Thoracic aorta (tissue), 2 donors: ENCODE measurements around the gene HS6ST3. TPM values are rescaled to one million over a fixed set of nuclear protein-coding genes. Genes with fewer than 3 reads are reported as not detected.
"Not testable (repeated sequence)": the region's sequence is repeated elsewhere in the genome, so short reads cannot be mapped to it uniquely, and the experiment has no call there.

Experiments
- ATAC-seq: fragments of 150-250 bp; one replicate; pipeline ENCODE4 v1.8.0; 2017; ENCODE audit warnings: low read depth; ENCODE audit not compliant: insufficient number of reproducible peaks, low FRiP score
- DNase-seq: peaks from one replicate; pipeline ENCODE4 v3.0.0-alpha.2; 2020; ENCODE audit warnings: low spot score
- H3K27ac ChIP-seq, 2 donors: fragments of 200-600 bp; sonication (generic); 1 replicate in 1 of 2; 2 replicates in 1 of 2; pipeline ENCODE4 v1.5.1; 2016; ENCODE audit warnings: mild to moderate bottlenecking in 2 of 2, moderate library complexity in 2 of 2
- H3K27me3 ChIP-seq: fragments of 200-600 bp; sonication (generic); replicated peaks from 2 replicates; pipeline ENCODE4 v1.6.0; 2016; ENCODE audit warnings: mild to moderate bottlenecking; ENCODE audit not compliant: insufficient read depth
- H3K36me3 ChIP-seq: fragments of 200-600 bp; sonication (generic); one replicate; pipeline ENCODE4 v1.5.1; 2016
- H3K4me1 ChIP-seq, 2 donors: fragments of 200-600 bp; sonication (generic); 1 replicate in 1 of 2; 2 replicates in 1 of 2; pipeline versions ENCODE4 v1.5.1 to v1.6.0; 2016; ENCODE audit warnings: low read depth in 2 of 2, mild to moderate bottlenecking in 1 of 2; ENCODE audit not compliant: control insufficient read depth in 1 of 2
- H3K4me3 ChIP-seq: fragments of 200-600 bp; sonication (generic); 2 replicates; pipeline ENCODE4 v1.5.1; 2016; ENCODE audit warnings: mild to moderate bottlenecking
- H3K9me3 ChIP-seq: fragments of 200-600 bp; sonication (generic); 2 replicates; pipeline ENCODE4 v1.5.1; 2016
- CTCF ChIP-seq: fragments of 200-600 bp; sonication (generic); IDR thresholded peaks from one replicate; pipeline ENCODE4 v1.5.1; 2019; ENCODE audit warnings: antibody characterized with exemption
- total RNA-seq, 2 donors: library from RNA; depleted of rRNA; stranded (reverse); fragments of >200 nt; gene quantifications; one replicate each; pipeline versions ENCODE4 v1.1.0 to v1.2.3, GENCODE V29; 2016

Gene HS6ST3
- total RNA-seq, 2 donors from 2014 or later, result 1.1 to 1.8 TPM

DNA sequence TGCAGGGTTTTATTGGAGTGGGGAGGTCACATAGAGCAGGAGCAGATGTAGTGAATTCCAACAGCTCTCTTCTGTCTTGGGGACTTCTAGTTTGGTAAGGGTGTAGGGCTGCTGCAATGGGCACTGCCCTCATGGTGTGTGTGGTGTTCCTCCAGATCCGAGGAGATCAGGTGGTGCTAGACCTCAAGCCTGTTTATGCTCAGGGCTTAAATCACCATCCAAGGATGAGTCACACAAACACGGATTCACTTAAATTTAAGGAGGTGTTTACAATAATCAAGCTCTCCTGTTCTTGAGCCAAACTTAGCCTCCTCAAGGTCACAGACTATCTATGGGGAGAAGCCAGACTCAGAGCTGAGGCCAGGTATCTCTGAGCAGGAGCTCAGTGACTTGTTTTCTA, 23.0 kb downstream of the HS6ST3 start:
- Histone ChIP-seq H3K27ac (no peak overlapping the region), H3K4me3 (no peak overlapping the region), H3K36me3 (no peaks in the 10 kb centered on the region), H3K9me3 (peaks cover 4% of the 10 kb centered on the region), H3K4me1 (peaks cover 0 to 5% of the 10 kb centered on the region in 2 donors), H3K27me3 (no peaks in the 10 kb centered on the region)
- TF ChIP-seq CTCF, result no peak
- DNase-seq, result no peak
- no peak for ATAC-seq

DNA sequence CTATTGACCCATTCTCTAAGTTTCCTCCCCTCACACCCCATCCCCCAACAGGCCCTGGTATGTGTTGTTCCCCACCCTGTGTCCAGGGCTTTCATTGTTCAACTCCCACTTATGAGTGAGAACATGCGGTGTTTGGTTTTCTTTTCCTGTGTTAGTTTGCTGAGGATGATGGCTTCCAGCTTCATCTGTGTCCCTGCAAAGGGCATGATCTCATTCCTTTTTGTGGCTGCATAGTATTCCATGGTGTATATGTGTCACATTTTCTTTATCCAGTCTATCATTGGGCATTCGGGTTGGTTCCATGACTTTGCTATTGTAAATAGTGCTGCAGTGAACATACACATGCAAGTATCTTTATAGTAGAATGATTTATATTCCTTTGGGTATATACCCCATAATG, 25.5 kb downstream of the HS6ST3 start:
- not testable (repeated sequence) for ATAC-seq, H3K4me1 ChIP-seq, H3K4me3 ChIP-seq, H3K27ac ChIP-seq, H3K36me3 ChIP-seq, H3K27me3 ChIP-seq, H3K9me3 ChIP-seq, DNase-seq

DNA sequence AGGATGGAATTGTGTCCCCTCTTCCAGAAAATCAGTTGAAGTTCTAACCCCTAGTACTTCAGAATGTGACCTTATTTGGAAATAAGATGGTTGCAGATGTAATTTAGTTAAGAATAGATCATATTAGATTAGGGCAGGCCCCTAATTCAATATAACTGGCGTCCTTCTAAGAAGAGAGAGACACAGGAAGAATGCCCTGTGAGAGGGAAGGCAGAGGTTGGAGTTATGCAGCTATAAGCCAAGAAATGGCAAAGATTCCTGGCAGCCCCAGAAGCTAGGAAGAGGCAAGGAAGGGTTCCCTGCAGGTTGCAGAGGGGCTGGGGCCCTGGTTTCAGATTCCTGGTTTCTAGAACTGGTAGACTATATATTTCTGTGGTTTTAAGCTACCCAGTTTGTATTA, 30.0 kb downstream of the HS6ST3 start:
- H3K4me3 ChIP-seq, result no peak overlapping the region
- DNase-seq, result no peak
- TF ChIP-seq CTCF, result no peak
- peaks cover 0 to 5% of the 10 kb centered on the region in 2 donors for H3K4me1 ChIP-seq
- no peaks in the 10 kb centered on the region for H3K36me3 ChIP-seq
- no peak overlapping the region for H3K27ac ChIP-seq
- no peaks in the 10 kb centered on the region for H3K9me3 ChIP-seq
- H3K27me3 ChIP-seq, result no peaks in the 10 kb centered on the region
- ATAC-seq, result no peak

GRCh38 chr13:96130818-96131340, 41.0 kb downstream of the HS6ST3 start:
- no peak for TF ChIP-seq CTCF
- no peak overlapping the region for H3K4me3 ChIP-seq
- no peaks in the 10 kb centered on the region for H3K27me3 ChIP-seq
- ATAC-seq, result no peak
- no peak for DNase-seq
- H3K9me3 ChIP-seq, result no peaks in the 10 kb centered on the region
- no peak overlapping the region for H3K27ac ChIP-seq
- no peaks in the 10 kb centered on the region for H3K36me3 ChIP-seq
- no peaks in the 10 kb centered on the region for H3K4me1 ChIP-seq

DNA sequence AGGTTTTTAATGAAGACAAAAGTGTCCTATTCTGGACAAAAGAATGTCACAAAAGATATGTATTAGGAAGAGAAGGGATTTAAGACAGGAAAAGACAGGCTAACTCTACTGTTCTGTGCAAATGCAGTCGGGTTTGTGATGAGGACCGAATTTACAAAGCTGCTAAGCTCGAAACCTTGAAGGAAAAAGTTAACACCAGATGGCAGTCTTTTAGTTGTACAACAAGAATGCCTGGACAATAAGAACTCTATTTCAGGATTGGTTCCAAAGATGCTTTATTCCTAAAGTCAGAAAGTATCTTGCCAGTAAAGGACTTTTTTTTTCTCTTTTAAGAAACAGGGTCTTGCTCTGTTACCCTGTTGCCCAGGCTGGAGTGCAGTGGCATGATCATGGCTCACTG, 51.1 kb downstream of the HS6ST3 start:
- Histone ChIP-seq H3K4me3 (no peak overlapping the region), H3K36me3 (no peaks in the 10 kb centered on the region), H3K9me3 (no peaks in the 10 kb centered on the region), H3K4me1 (no peaks in the 10 kb centered on the region), H3K27ac (no peak overlapping the region), H3K27me3 (no peaks in the 10 kb centered on the region)
- DNase-seq, result no peak
- no peak for TF ChIP-seq CTCF
- ATAC-seq, result no peak

- Histone ChIP-seq H3K27ac (no peak overlapping the region), H3K9me3 (no peaks in the 10 kb centered on the region), H3K36me3 (no peaks in the 10 kb centered on the region), H3K4me1 (no peaks in the 10 kb centered on the region), H3K27me3 (no peaks in the 10 kb centered on the region), H3K4me3 (no peak overlapping the region)
- ATAC-seq (no peak), DNase-seq (no peak)
- TF ChIP-seq CTCF, result no peak
These were observed 69.8 kb downstream of the HS6ST3 start for GRCh38 chr13:96159725-96160124.
